Uterus (tissue), 4 donors: Measurements from ENCODE around the gene SERPINB2. TPM values are rescaled to one million over a fixed set of nuclear protein-coding genes. Genes with fewer than 3 reads are reported as not detected.
A peak's percentile ranks its signal among the peaks of the same experiment; 100 is the strongest.
"Not testable (repeated sequence)": the region's sequence is repeated elsewhere in the genome, so short reads cannot be mapped to it uniquely, and the experiment has no call there.

ENCODE experiments used
- DNase-seq, 2 donors: peaks; one replicate each; pipeline ENCODE4 v3.0.0-alpha.2; 2019 to 2020
- H3K27ac ChIP-seq, 2 donors: fragments of 200-600 bp; sonication (generic); 1 replicate in 1 of 2; 2 replicates in 1 of 2; pipeline ENCODE4 v1.5.1; 2016 to 2018
- H3K27me3 ChIP-seq, 2 donors: fragments of 200-600 bp; sonication (generic); one replicate each; pipeline ENCODE4 v1.5.1; 2018 to 2019; ENCODE audit warnings: control low read depth in 1 of 2
- H3K36me3 ChIP-seq, 2 donors: fragments of 200-600 bp; sonication (generic); one replicate each; pipeline ENCODE4 v1.5.1; 2019; ENCODE audit warnings: control low read depth in 1 of 2
- H3K4me1 ChIP-seq, 2 donors: fragments of 200-600 bp; sonication (generic); one replicate each; pipeline ENCODE4 v1.5.1; 2018 to 2019; ENCODE audit warnings: control low read depth in 1 of 2
- H3K4me3 ChIP-seq, 2 donors: fragments of 200-600 bp; sonication (generic); 1 replicate in 1 of 2; 2 replicates in 1 of 2; pipeline ENCODE4 v1.5.1; 2018 to 2019; ENCODE audit warnings: mild to moderate bottlenecking in 1 of 2
- H3K9me3 ChIP-seq, 2 donors: fragments of 200-600 bp; sonication (generic); one replicate each; pipeline ENCODE4 v1.5.1; 2019; ENCODE audit warnings: control low read depth in 1 of 2
- CTCF ChIP-seq, 4 experiments: fragments of 200-600 bp in 2 of 4; fragments of 450-650 bp in 2 of 4; sonication (generic) in 2 of 4; IDR thresholded peaks; one replicate each; pipeline ENCODE4 v1.5.1; 2016 to 2019; ENCODE audit warnings: antibody characterized with exemption in 4 of 4, mild to moderate bottlenecking in 2 of 4, moderate library complexity in 1 of 4
- POLR2A ChIP-seq, 2 donors: fragments of 450-650 bp; IDR thresholded peaks; one replicate each; pipeline ENCODE4 v1.6.1; 2016; ENCODE audit warnings: antibody characterized with exemption in 2 of 2, mild to moderate bottlenecking in 1 of 2, moderate library complexity in 1 of 2
- intact Hi-C: fragments of 100-400 bp; cut with DNase I; formaldehyde crosslinking; loops from one replicate; pipeline ENCODE4 v1.15.1; 2023; ENCODE audit warnings: low total_unique reads
- total RNA-seq, 4 donors: library from RNA; depleted of rRNA in 3 of 4; stranded (reverse); fragments of >200 nt in 3 of 4; gene quantifications; one replicate each; pipeline versions ENCODE4 v1.1.0 to v1.2.4, GENCODE V29; 2014 to 2023
- donor health status: DM: yes; HTN: yes; CAD: no.

SERPINB2 gene
- total RNA-seq, 4 donors from 2014 or later, result 0.55 to 8.2 TPM; not detected in 2

- intact Hi-C loops, result no loop called here
- Histone ChIP-seq H3K27ac (no peak overlapping the region), H3K27me3 (no peaks in the 10 kb centered on the region), H3K36me3 (no peaks in the 10 kb centered on the region), H3K4me3 (no peak overlapping the region), H3K4me1 (no peaks in the 10 kb centered on the region), H3K9me3 (no peaks in the 10 kb centered on the region)
- TF ChIP-seq CTCF (IDR thresholded peaks at IDR 0.05) (no peak), POLR2A (IDR thresholded peaks at IDR 0.05) (no peak)
- no peak for DNase-seq
Measured at GRCh38 chr18:63928331-63928730, 40.8 kb downstream of the SERPINB2 start.

DNA sequence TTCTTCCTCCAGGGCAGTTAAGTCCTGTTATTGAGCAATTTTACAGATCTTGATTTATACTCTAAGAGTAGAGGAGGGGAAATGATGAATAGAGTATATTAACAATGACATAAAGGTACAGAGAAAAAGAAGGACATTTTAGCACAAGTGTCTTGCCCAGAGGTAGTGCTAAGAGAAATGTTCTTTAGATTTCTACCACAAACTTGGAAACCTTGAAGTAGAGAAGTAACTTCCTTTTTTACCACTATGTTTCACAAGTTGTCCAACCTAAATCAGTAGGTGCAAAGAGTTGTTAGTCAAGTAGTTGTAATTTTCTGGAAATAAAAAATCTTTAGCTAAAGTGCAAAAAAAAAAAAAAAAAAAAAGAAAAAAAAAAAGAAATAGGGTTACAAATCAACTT, 41.9 kb downstream of the SERPINB2 start:
- DNase-seq, H3K9me3 ChIP-seq, H3K36me3 ChIP-seq, H3K27ac ChIP-seq, H3K27me3 ChIP-seq, intact Hi-C loops, H3K4me1 ChIP-seq, H3K4me3 ChIP-seq: not testable (repeated sequence)

GRCh38 chr18:63930773-63931354, 43.4 kb downstream of the SERPINB2 start:
- TF ChIP-seq CTCF (IDR thresholded peaks at IDR 0.05), result no peak
- TF ChIP-seq POLR2A (IDR thresholded peaks at IDR 0.05), result no peak
- no peak for DNase-seq
- Histone ChIP-seq H3K4me3 (no peak overlapping the region), H3K4me1 (no peaks in the 10 kb centered on the region), H3K27me3 (no peaks in the 10 kb centered on the region), H3K36me3 (no peaks in the 10 kb centered on the region), H3K9me3 (no peaks in the 10 kb centered on the region), H3K27ac (no peak overlapping the region)
- intact Hi-C loops, result no loop called here

DNA sequence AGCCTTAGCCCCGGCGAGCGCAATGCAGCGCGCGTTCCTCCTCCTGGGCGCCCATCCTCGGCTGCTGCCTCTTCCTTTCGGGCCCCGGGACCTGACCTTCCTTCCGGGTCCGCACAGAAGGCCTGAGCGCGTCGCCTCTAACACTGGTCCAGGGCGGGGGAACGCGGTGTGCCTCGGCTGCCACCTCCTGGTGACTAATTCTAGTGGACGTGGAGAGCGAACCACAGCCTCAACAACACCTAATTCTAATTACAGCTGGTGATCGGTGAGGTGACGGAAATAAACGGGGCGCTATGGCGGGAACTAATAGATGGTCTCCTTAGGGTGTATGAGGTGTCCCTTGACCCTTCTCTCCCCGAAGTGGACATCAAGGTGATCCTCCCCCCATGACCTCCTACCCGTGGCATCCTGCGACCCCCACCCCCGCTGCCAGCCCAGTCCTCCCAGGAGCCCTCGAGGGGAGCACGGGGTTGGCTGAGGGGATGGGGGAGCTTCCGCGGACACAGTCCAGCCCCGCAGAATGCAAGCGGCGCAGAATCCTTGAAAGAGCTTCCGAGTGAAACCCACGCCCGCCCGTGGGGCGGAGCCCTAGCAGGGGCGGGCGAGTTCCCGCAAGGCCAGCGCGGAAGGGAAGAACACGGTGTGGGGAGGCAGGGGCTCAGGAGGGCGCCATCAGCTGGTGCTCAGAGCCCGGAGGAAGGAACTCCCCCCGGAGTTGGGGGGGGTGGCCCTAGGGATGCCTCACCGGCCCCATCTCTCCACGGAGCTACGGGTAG, 48.8 kb downstream of the SERPINB2 start:
- no peaks in the 10 kb centered on the region for H3K27me3 ChIP-seq
- intact Hi-C loops, result no loop called here
- peak; percentile 56 to 59 for DNase-seq
- no peaks in the 10 kb centered on the region for H3K36me3 ChIP-seq
- no peaks in the 10 kb centered on the region for H3K9me3 ChIP-seq
- peak overlapping the region; percentile 18 to 32 for H3K4me3 ChIP-seq
- H3K27ac ChIP-seq, result no peak overlapping the region
- no peaks in the 10 kb centered on the region for H3K4me1 ChIP-seq
- peak; percentile 37 to 59 (median 47) for TF ChIP-seq CTCF (IDR thresholded peaks at IDR 0.05)
- no peak for TF ChIP-seq POLR2A (IDR thresholded peaks at IDR 0.05)

DNA sequence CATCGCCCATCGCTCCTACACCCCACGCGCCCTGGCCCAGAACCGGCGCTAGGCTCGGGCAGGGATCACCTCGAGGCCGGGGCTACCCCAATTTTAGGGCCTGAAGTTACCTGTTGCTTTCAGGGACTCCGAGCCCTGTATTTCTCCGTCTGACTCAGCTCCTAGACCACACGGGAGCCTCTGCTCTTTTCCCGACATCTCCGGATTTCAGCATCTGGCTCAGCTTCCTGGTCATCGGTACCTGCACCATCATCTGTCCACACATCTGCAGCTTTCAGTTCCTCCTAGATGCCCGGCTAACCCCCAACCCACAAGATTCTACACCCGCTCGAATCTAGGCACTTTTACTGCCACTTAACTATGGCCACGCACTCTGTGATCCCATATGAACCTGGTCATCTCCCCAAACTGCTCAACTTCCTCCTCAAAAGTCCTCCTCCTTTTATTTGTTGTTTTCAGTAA, 49.5 kb downstream of the SERPINB2 start:
- Histone ChIP-seq H3K36me3 (no peaks in the 10 kb centered on the region), H3K4me3 (peak overlapping the region in 1 of 2 donors; percentile 32), H3K27ac (no peak overlapping the region), H3K27me3 (no peaks in the 10 kb centered on the region), H3K4me1 (no peaks in the 10 kb centered on the region), H3K9me3 (no peaks in the 10 kb centered on the region)
- DNase-seq, result no peak
- intact Hi-C loops, result no loop called here
- TF ChIP-seq POLR2A (IDR thresholded peaks at IDR 0.05) (no peak), CTCF (IDR thresholded peaks at IDR 0.05) (no peak)
